Testis (tissue), 2 donors: ENCODE measurements around the gene CPNE1.

Source experiments
- CTCF ChIP-seq, 3 experiments: fragments of 450-650 bp in 2 of 3; fragments of 200-600 bp in 1 of 3; sonication (generic) in 1 of 3; IDR thresholded peaks; one replicate each; pipeline ENCODE4 v1.5.1; 2016 to 2019; ENCODE audit warnings: antibody characterized with exemption in 3 of 3, mild to moderate bottlenecking in 2 of 3, moderate library complexity in 1 of 3
- POLR2A ChIP-seq: fragments of 450-650 bp; IDR thresholded peaks from one replicate; pipeline ENCODE4 v1.6.1; 2017; ENCODE audit warnings: antibody characterized with exemption, mild to moderate bottlenecking, moderate library complexity

GRCh38 chr20:35599776-35600120 lies 65.0 kb downstream of the CPNE1 start:
- no peak for TF ChIP-seq CTCF (IDR thresholded peaks at IDR 0.05)
- no peak for TF ChIP-seq POLR2A
